Neural progenitor cell (in vitro differentiated cells): ENCODE measurements around the gene WBP1L. TPM values are rescaled to one million over a fixed set of nuclear protein-coding genes. Genes with fewer than 3 reads are reported as not detected.

Experiments
- DNase-seq: peaks from one replicate; pipeline ENCODE4 v3.0.0-alpha.2; 2016; ENCODE audit warnings: low spot score
- H2AFZ ChIP-seq: fragments of 200-600 bp; sonication (generic); replicated peaks from 2 replicates; pipeline ENCODE4 v1.6.1; 2016; ENCODE audit warnings: antibody characterized with exemption
- H3F3A ChIP-seq: fragments of 200-600 bp; sonication (generic); 2 replicates; pipeline ENCODE4 v1.6.1; 2016; ENCODE audit warnings: antibody characterized with exemption, low read depth
- H3K27ac ChIP-seq: fragments of 200-600 bp; sonication (generic); 2 replicates; pipeline ENCODE4 v1.5.1; 2016; ENCODE audit warnings: mild to moderate bottlenecking
- H3K27me3 ChIP-seq: fragments of 200-600 bp; sonication (generic); 2 replicates; pipeline ENCODE4 v1.6.1; 2016; ENCODE audit warnings: mild to moderate bottlenecking, moderate library complexity
- H3K36me3 ChIP-seq: fragments of 200-600 bp; sonication (generic); 2 replicates; pipeline ENCODE4 v1.5.1; 2016
- H3K4me1 ChIP-seq: fragments of 200-600 bp; sonication (generic); 2 replicates; pipeline ENCODE4 v1.6.1; 2016; ENCODE audit warnings: mixed run types
- H3K4me2 ChIP-seq: fragments of 200-600 bp; sonication (generic); 2 replicates; pipeline ENCODE4 v1.6.1; 2016
- H3K4me3 ChIP-seq: fragments of 200-600 bp; sonication (generic); 2 replicates; pipeline ENCODE4 v1.5.1; 2016
- H3K79me2 ChIP-seq: fragments of 200-600 bp; sonication (generic); 2 replicates; pipeline ENCODE4 v1.6.1; 2016; ENCODE audit warnings: low read depth
- H3K9ac ChIP-seq: fragments of 200-600 bp; sonication (generic); 2 replicates; pipeline ENCODE4 v1.6.1; 2016
- H3K9me3 ChIP-seq: fragments of 200-600 bp; sonication (generic); 2 replicates; pipeline ENCODE4 v1.5.1; 2016; ENCODE audit warnings: low read depth
- H4K20me1 ChIP-seq: fragments of 200-600 bp; sonication (generic); 2 replicates; pipeline ENCODE4 v1.6.1; 2016; ENCODE audit warnings: low read depth
- H3K27ac Mint-ChIP-seq: 3 replicates; pipeline ENCODE4 v1.8.0; 2021; ENCODE audit warnings: mixed read lengths
- H3K27me3 Mint-ChIP-seq: 2 replicates; pipeline ENCODE4 v1.8.0; 2022; ENCODE audit warnings: low read depth, mild to moderate bottlenecking, inconsistent platforms, moderate library complexity, mixed read lengths; ENCODE audit not compliant: insufficient read depth
- H3K36me3 Mint-ChIP-seq: 3 replicates; pipeline ENCODE4 v1.8.0; 2021; ENCODE audit warnings: mixed read lengths
- H3K4me1 Mint-ChIP-seq: 3 replicates; pipeline ENCODE4 v1.8.0; 2021; ENCODE audit warnings: mixed read lengths
- H3K4me3 Mint-ChIP-seq: 3 replicates; pipeline ENCODE4 v1.8.0; 2021; ENCODE audit warnings: mild to moderate bottlenecking, moderate library complexity, mixed read lengths
- H3K9me3 Mint-ChIP-seq: 3 replicates; pipeline ENCODE4 v1.8.0; 2020; ENCODE audit warnings: mixed read lengths
- CTCF ChIP-seq: fragments of 200-600 bp; sonication (generic); IDR thresholded peaks from 2 replicates; pipeline ENCODE4 v1.5.1; 2017; ENCODE audit warnings: antibody characterized with exemption, mild to moderate bottlenecking
- EZH2 ChIP-seq: fragments of 200-600 bp; sonication (generic); IDR thresholded peaks from 2 replicates; pipeline ENCODE4 v1.6.1; 2017; ENCODE audit warnings: antibody characterized with exemption, mild to moderate bottlenecking, moderate library complexity
- EZH2phosphoT487 ChIP-seq: fragments of 200-600 bp; sonication (generic); IDR thresholded peaks from 2 replicates; pipeline ENCODE4 v1.6.1; 2017; ENCODE audit warnings: antibody characterized with exemption
- total RNA-seq: library from RNA; depleted of rRNA; stranded (reverse); fragments of >200 nt; gene quantifications from 2 replicates; pipeline ENCODE4 v1.2.3, GENCODE V29; 2015; ENCODE audit warnings: low replicate concordance

Gene WBP1L
- total RNA-seq, 1 donor from 2014 or later, result 21.1 TPM

- H3K36me3 ChIP-seq, result no peaks in the 10 kb centered on the region
- H3K4me1 ChIP-seq, result peaks cover 7% of the 10 kb centered on the region
- peak overlapping the region; percentile 94 for H3K4me3 ChIP-seq
- H3K36me3 Mint-ChIP-seq, result peaks cover 5% of the 10 kb centered on the region
- H3K27ac ChIP-seq, result no peak overlapping the region
- H3K9ac ChIP-seq, result peak overlapping the region; percentile 52
- H3K9me3 ChIP-seq, result no peaks in the 10 kb centered on the region
- H4K20me1 ChIP-seq, result no peaks in the 10 kb centered on the region
- no peaks in the 10 kb centered on the region for H3K27me3 ChIP-seq
- DNase-seq, result no peak
- peak overlapping the region; percentile 96 for H3K4me2 ChIP-seq
- peaks cover 19% of the 10 kb centered on the region for H3F3A ChIP-seq
- TF ChIP-seq EZH2phosphoT487, result no peak
- TF ChIP-seq EZH2, result no peak
- TF ChIP-seq CTCF, result no peak
- H3K27ac Mint-ChIP-seq, result peak overlapping the region; percentile 65
- peaks cover 33% of the 10 kb centered on the region for H3K79me2 ChIP-seq
- H3K4me3 Mint-ChIP-seq, result peak overlapping the region; percentile 98
- H3K4me1 Mint-ChIP-seq, result peaks cover 32% of the 10 kb centered on the region
- no peaks in the 10 kb centered on the region for H3K27me3 Mint-ChIP-seq
- H2AFZ ChIP-seq, result peak overlapping the region; percentile 26
- no peaks in the 10 kb centered on the region for H3K9me3 Mint-ChIP-seq
These were observed 765 bp downstream of the WBP1L start for GRCh38 chr10:102744374-102745051.

- Mint-ChIP-seq H3K4me3 (peak overlapping the region; percentile 98), H3K36me3 (peaks cover 5% of the 10 kb centered on the region), H3K9me3 (no peaks in the 10 kb centered on the region), H3K27me3 (no peaks in the 10 kb centered on the region), H3K27ac (no peak overlapping the region), H3K4me1 (peaks cover 32% of the 10 kb centered on the region)
- H3F3A ChIP-seq, result peaks cover 18% of the 10 kb centered on the region
- H3K4me3 ChIP-seq, result peak overlapping the region; percentile 94
- H4K20me1 ChIP-seq, result no peaks in the 10 kb centered on the region
- H3K36me3 ChIP-seq, result no peaks in the 10 kb centered on the region
- peaks cover 7% of the 10 kb centered on the region for H3K4me1 ChIP-seq
- H3K27me3 ChIP-seq, result no peaks in the 10 kb centered on the region
- H3K79me2 ChIP-seq, result peaks cover 33% of the 10 kb centered on the region
- peak overlapping the region; percentile 96 for H3K4me2 ChIP-seq
- no peak overlapping the region for H3K9ac ChIP-seq
- no peak overlapping the region for H2AFZ ChIP-seq
- TF ChIP-seq EZH2, result no peak
- TF ChIP-seq EZH2phosphoT487, result no peak
- TF ChIP-seq CTCF, result no peak
- no peak for DNase-seq
- H3K27ac ChIP-seq, result no peak overlapping the region
- H3K9me3 ChIP-seq, result no peaks in the 10 kb centered on the region
These were observed 1.4 kb downstream of the WBP1L start for GRCh38 chr10:102745157-102745556.

GRCh38 chr10:102752266-102752930 is 8.7 kb downstream of the WBP1L start:
- no peak for DNase-seq
- no peak overlapping the region for H3K27ac ChIP-seq
- H3K9me3 ChIP-seq, result no peaks in the 10 kb centered on the region
- no peaks in the 10 kb centered on the region for H3F3A ChIP-seq
- H3K79me2 ChIP-seq, result peaks cover 17% of the 10 kb centered on the region
- Mint-ChIP-seq H3K4me3 (no peak overlapping the region), H3K36me3 (peaks cover 7% of the 10 kb centered on the region), H3K4me1 (peaks cover 19% of the 10 kb centered on the region), H3K9me3 (no peaks in the 10 kb centered on the region), H3K27me3 (peaks cover 7% of the 10 kb centered on the region), H3K27ac (no peak overlapping the region)
- TF ChIP-seq EZH2, result no peak
- TF ChIP-seq CTCF, result no peak
- TF ChIP-seq EZH2phosphoT487, result no peak
- H3K4me2 ChIP-seq, result no peak overlapping the region
- H2AFZ ChIP-seq, result no peak overlapping the region
- H4K20me1 ChIP-seq, result peaks cover 7% of the 10 kb centered on the region
- H3K4me3 ChIP-seq, result no peak overlapping the region
- no peak overlapping the region for H3K9ac ChIP-seq
- H3K4me1 ChIP-seq, result peaks cover 8% of the 10 kb centered on the region
- no peaks in the 10 kb centered on the region for H3K27me3 ChIP-seq
- no peaks in the 10 kb centered on the region for H3K36me3 ChIP-seq
